KOPT-K1 (cell line): ENCODE data around the gene NTM.
"Not testable (repeated sequence)": the region's sequence is repeated elsewhere in the genome, so short reads cannot be mapped to it uniquely, and the experiment has no call there.

Source experiments
- H3K27ac ChIP-seq: fragments of 200-600 bp; sonication (generic); 2 replicates; pipeline ENCODE4 v1.5.1; 2016; ENCODE audit warnings: antibody characterized with exemption, mild to moderate bottlenecking, low read depth, low read length; ENCODE audit not compliant: poor library complexity, severe bottlenecking
- H3K36me3 ChIP-seq: fragments of 200-600 bp; sonication (generic); 2 replicates; pipeline ENCODE4 v1.5.1; 2017; ENCODE audit warnings: antibody characterized with exemption, mild to moderate bottlenecking, low read length, moderate library complexity; ENCODE audit not compliant: insufficient read depth
- H3K9me3 ChIP-seq: fragments of 200-600 bp; sonication (generic); 2 replicates; pipeline ENCODE4 v1.5.1; 2017; ENCODE audit warnings: antibody characterized with exemption, low read length, mild to moderate bottlenecking; ENCODE audit not compliant: insufficient read depth, poor library complexity, severe bottlenecking

The NTM gene

DNA sequence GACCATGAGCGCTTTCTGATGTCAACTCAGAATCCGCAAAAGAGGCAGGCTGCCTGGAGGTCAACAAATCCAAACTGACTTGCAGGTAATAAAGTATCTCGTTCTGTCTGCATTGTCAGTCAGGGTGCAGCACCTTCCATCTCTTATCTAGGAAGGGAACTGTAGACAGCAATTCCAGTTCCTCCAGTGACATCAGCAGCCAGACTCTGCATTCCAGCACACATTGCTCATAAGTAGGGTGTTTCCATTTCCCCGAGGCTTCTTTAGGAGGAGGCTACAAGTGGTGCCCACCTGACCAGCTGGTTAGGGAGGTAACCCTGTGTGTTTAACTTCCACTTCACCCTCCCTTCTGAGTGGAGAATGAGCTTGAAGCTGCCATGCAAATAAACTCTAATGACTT is 53.3 kb downstream of the NTM start:
- no peaks in the 10 kb centered on the region for H3K9me3 ChIP-seq
- no peaks in the 10 kb centered on the region for H3K36me3 ChIP-seq
- H3K27ac ChIP-seq: no peak overlapping the region

DNA sequence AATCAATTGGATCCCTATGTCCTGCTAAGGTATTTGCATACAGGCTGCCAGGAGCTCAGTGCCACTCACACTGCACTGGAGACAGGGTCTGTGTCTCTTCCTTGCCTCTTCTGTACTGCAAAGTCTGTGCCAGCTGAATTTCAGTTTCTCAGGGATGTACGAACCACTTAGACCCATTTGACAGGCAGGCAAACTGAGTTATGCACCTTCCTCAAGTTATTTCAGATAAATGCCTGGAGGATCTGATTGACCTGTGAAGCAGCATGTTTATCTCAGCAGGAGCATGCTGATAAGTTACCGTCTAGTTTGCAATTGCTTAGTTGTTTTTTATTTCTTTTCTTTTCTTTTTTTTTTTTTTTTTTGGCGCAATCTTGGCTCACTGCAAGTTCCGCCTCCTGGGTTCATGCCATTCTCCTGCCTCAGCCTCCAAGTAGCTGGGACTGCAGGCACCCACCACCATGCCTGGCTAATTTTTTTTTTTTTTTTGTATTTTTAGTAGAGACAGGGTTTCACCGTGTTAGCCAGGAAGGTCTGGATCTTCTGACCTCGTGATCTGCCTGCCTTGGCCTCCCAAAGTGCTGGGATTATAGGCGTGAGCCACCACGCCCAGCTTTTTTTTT is 54.0 kb downstream of the NTM start:
- not testable (repeated sequence) for H3K9me3 ChIP-seq, H3K27ac ChIP-seq, H3K36me3 ChIP-seq

DNA sequence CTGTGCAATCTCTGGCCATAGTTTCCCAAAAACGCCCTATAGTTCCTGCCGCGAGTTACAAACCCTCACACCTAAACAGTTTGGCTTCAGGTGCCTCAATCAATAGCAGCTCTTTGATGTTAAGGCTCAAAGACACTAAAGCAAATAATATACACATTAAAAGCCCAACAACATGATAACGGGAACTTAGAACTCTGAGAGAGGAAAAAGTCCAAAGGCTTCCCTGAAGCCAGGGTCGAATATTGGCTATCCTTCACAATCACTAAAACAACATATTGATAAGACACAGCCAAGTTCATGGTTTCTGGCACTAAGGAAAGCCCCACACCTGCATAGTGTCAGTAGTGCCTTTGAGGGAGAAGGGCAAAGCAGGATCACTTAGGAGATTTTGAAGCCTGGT is 54.9 kb downstream of the NTM start:
- Histone ChIP-seq H3K9me3 (no peaks in the 10 kb centered on the region), H3K36me3 (no peaks in the 10 kb centered on the region), H3K27ac (no peak overlapping the region)

DNA sequence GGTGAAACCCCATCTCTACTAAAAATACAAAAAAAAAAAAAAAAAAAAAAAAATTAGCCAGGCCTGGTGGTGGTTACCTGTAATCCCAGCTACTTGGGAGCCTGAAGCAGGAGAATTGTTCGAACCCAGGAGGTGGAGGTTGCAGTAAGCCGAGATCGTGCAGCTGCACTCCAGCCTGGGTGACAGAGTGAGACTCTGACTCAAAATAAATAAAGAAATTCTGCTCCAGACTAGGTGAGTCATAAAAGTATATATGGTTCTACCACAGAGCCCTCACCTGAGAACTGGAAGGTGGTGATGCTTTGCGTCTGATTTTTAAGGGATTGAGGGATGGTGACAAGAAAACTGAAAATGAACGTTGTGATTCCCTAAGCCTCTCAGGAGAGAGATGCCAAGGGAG is 58.4 kb downstream of the NTM start:
- Histone ChIP-seq H3K36me3 (no peaks in the 10 kb centered on the region), H3K27ac (no peak overlapping the region), H3K9me3 (no peaks in the 10 kb centered on the region)

DNA sequence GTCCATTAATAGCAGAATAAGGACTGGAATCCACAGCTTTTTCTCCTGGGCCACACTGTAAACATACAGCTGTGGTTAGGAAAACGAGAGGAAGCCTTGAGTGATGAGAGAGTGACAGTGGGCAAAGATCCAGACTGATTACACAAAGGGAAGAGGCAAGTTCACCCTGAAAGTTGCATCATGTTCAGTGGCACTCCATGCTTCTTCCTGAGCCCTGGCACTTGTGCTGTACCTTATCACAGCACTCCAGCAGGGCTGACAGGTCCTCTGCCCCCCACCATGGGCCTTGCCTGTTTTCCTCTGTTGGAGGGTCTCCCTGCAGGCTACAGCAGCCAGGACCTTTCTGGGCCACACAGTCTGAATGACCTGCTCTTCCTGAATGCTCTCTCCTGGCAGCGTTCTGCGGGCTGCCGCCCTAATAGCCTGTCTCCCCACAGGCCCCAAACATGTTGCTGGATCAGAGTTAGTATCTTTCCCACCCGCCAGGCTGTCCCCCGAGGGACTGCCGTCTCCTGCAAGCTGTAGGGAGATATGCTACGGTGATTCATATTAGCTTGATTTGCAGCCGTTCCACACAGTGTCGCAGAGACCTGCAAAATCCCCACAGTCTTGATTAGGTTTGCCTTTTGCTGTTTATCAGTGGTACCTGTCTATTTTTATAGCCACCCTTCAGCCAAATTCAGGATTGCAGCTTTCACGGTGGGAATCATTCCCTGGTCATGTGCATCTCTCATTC is 60.2 kb downstream of the NTM start:
- no peaks in the 10 kb centered on the region for H3K36me3 ChIP-seq
- H3K27ac ChIP-seq: no peak overlapping the region

DNA sequence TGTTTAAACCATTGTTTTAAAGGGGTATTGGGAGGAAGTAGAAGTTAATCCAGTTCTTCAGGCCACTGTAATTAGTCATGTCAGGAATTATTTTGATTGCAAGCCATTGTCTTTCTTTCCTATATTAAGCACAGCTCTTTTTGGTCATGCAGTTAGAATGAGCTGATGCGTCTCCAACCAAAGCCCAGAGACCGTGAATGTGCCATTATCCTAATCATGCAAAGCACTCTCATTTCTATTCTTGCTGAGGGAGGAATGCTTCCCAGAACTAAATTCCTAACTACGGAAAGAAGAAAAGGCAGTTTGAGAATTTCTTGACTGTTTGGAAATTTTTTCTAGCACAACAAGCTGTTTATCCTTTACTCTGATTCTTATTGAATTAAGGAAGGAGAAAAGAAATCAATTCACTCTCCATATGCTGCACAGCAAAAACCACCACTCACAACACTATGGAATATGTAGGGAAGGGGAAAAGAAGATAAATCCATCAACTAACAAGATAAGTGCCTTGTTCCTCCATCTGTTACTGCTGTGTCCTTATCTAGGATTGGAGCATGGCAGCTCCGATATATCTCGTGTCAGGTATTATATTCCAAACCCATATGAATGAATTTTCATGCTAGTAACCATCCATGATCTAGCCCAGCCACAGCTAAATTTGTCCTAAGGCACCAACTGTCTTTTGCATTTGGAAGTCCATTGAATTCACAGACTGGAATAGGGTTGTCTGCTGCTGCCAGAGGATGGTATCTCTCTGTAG is 70.8 kb downstream of the NTM start:
- no peak overlapping the region for H3K27ac ChIP-seq
- H3K36me3 ChIP-seq: no peaks in the 10 kb centered on the region
- H3K9me3 ChIP-seq: no peaks in the 10 kb centered on the region

More for the DNA sequence above, 60.2 kb downstream of the NTM start:
- no peaks in the 10 kb centered on the region for H3K9me3 ChIP-seq

DNA sequence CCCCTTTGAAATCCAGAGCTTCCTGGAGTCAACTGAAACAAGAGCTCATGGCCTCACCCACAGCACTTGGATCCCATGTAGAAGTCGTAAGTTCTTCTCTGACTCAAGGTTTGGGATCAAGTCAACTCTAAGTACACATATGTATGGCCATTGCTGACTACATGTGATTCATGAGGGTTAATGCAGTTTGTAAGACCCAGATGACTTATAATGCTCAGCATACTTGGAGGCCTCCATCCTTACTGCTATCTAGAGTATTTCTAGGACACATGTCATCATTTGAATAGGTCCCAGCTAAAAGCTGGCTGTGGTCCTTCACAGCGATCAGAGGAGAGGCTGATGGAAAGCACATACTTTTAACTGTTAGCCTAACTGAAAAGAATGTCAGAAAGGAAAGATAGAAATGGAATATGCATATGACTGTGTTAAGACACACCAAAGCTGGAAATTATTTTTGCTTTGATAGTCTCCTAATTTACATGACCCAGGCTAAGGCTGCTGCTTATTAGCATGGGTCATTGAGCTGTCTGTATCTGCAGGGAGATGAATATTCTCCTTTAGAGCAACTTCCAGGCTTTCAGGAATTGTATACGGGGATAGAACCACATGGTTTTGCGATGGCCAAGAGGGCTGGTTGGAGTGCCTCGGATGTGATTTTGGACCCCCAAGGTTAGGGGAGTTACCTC is 76.3 kb downstream of the NTM start:
- Histone ChIP-seq H3K27ac (no peak overlapping the region), H3K36me3 (no peaks in the 10 kb centered on the region), H3K9me3 (no peaks in the 10 kb centered on the region)

DNA sequence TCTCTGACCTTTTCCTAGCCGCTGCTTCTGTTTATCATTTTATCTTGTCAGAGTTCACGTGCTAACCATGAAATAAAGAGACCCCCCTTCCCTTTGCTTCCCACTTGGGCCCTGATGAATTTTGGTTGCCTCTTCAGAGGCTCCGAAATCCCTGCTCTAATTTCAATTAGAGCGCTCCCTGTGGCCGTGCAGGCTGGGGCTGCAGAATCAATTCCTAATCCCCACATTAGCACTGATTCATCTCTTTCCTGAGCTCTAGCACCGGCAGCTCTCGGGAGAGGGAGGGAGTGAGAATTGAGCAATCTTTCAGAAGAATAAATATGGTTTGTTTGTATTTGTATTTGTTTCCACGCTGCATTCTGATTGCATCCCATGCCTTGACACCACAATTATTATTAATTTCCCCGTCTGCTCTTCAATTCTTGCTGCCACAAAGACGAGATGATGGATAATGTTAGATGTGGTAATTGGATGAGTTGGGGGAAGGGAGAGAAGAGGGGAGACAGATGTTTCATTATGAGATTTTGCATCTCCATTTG is 76.9 kb downstream of the NTM start:
- H3K27ac ChIP-seq: no peak overlapping the region
- no peaks in the 10 kb centered on the region for H3K36me3 ChIP-seq
- no peaks in the 10 kb centered on the region for H3K9me3 ChIP-seq

DNA sequence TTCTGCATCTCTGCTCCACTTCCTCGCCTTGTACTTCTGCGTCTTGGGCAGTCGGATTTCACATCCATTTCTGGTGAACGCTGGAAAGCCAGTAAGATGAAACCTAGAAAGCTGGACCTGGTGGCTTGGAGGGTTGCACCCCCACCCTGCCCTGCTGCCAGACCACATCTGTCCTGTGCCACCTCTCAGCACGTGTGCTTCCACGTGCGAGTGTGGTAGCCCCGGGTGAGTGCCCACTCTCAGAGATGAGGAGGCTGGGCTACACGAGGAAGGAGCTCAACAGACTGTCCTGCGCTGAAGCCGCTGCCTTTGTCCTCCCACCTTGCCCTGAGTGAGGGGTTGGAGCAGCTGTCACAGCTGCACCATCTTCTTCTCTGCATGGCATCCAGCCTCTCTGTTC is 77.5 kb downstream of the NTM start:
- H3K36me3 ChIP-seq: no peaks in the 10 kb centered on the region
- H3K9me3 ChIP-seq: no peaks in the 10 kb centered on the region
- no peak overlapping the region for H3K27ac ChIP-seq

DNA sequence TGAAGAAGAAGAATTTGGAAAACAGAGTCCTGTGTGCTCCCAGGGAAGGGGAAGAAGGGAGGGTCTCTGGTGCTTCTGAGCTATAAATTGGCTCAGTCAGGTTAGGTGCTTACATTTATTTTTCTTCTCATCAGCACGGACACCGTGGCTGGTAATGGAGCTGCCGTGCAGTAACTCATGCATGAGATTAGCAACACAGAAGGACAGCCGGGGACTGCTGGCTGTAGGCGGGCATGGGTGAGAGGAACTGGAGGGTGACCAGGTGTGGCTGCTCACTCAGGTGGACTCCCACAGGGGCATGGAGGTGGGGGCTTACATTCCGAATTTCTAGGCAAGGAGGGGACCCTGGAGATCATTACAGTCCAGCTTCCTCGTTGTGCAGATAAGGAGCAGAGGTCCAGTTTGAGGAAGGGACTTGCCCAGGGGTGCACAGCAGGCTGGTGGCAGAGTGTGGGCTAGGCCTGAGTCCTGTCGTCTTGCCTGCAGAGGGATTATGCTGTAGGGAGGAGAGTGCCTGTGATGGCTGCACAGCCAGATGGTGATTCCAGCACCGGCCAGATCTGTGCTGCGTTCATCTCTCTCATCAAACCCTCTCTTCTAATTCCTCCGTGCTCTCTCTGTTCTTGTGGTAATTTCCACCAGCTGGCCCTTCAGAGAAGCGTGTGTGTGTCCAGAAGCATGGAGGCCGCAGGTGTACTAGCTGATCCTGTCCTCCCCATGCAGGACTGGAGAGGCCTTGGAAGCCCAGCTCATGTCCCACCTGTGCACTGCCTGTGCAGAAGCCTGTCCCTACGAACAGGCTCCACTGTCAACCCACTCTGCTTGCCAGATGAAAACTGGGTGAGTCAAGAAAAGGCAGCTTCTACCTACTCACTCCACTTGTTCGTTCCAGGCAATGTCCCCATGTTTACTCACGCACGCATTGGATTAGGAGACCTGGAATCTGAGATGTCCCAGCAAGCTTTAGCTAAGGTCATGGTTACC is 78.9 kb downstream of the NTM start:
- Histone ChIP-seq H3K9me3 (no peaks in the 10 kb centered on the region), H3K27ac (no peak overlapping the region)

DNA sequence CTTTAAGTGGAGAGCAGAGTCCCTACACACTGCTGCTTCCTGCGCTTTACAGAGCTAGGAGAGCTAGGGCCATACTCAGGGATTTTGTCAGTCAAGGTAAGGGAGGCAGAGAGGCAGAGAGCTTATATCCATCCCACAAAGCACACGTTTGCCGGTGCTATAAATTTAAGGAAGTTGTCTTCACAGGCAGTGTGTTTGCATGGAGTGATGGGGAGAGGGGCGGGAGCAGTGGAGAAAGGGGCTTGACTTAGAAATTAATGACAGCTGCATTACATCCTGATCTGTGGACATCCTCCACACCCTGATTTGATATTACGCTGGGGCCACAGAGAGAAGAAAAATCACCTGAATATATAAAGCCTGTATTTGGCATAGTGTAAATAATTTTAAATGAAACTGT is 84.1 kb downstream of the NTM start:
- Histone ChIP-seq H3K9me3 (no peaks in the 10 kb centered on the region), H3K36me3 (no peaks in the 10 kb centered on the region), H3K27ac (no peak overlapping the region)

More for the DNA sequence above, 78.9 kb downstream of the NTM start:
- H3K36me3 ChIP-seq: no peaks in the 10 kb centered on the region

DNA sequence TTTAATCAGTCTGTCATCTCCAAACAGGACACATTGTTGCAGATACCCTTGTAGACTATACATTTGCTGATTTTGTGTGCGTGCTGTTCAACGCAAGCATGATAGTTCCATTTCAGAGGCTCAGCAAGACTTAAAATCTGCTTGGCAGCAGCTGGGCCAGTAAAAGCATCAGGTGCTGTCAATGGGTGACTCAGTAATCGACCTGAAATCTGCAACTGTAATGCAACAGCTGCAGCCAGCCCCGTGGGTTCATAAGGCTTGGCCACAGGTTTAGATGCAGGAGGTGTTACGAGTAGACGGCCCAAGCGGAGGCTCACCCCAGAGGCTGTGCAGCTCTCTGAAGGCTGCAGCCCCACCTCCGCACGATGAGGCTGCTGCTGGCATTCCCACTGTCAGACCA is 84.6 kb downstream of the NTM start:
- Histone ChIP-seq H3K27ac (no peak overlapping the region), H3K36me3 (no peaks in the 10 kb centered on the region), H3K9me3 (no peaks in the 10 kb centered on the region)

DNA sequence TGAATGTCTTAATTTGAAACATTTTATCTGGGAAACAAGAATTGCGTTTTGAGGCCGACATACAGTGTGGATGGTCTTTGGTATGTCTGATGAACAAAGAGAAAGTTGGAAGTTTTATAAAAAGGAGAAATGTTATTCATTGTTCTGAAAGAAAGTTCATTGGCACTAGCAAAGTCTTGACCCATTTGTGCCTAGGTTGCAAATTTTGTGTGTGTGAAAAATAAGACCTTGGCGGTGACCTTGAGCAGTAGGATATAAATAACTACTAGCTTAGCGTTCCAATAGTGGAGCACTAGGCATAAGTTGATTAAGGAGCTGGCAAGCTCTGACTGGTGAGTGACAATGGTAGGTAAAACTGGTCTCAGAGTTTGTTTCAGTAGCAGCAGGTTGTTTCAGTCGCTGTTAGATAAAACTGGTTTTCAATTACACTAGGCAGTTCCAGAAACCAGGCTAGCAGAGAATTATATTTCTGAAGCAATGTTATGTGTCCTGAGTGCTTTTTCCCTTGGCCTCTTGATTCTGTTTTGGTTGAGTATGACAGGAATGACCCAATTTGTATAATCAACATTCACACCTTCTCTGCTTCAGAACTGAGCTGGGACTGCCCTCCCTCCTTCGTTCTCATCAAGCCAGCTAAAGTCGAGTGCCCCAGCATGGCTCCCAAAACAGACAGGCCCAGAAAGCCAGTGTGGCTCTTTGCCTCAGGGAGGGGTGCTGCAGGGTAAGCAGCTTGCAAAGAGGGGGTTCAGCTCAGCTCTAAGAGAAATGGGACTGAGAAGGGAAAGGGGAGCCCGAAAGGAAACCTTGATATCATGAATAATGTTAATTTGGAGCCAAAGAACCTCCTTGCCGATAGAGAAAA is 85.7 kb downstream of the NTM start:
- Histone ChIP-seq H3K9me3 (no peaks in the 10 kb centered on the region), H3K36me3 (no peaks in the 10 kb centered on the region), H3K27ac (no peak overlapping the region)
